GM12878 (cell line): ENCODE data around the gene NOC2L. TPM values are rescaled to one million over a fixed set of nuclear protein-coding genes. Genes with fewer than 3 reads are reported as not detected.
A peak's percentile ranks its signal among the peaks of the same experiment; 100 is the strongest.

ENCODE experiments used
- CREM ChIP-seq: IDR thresholded peaks from 2 replicates; pipeline ENCODE4 v1.6.1; 2014; ENCODE audit warnings: antibody characterized with exemption, low read depth
- E4F1 ChIP-seq: fragments of 450-650 bp; IDR thresholded peaks from 2 replicates; pipeline ENCODE4 v1.6.1; 2018; ENCODE audit warnings: borderline replicate concordance, mild to moderate bottlenecking; ENCODE audit not compliant: partially characterized antibody
- ELK1 ChIP-seq: IDR thresholded peaks from 2 replicates; pipeline ENCODE4 v1.6.1; 2012; ENCODE audit warnings: low read depth, low read length, improper control_type of control experiment
- GATAD2B ChIP-seq: fragments of 450-650 bp; conservative IDR thresholded peaks from 2 replicates; pipeline ENCODE4 v1.6.1; 2017; ENCODE audit warnings: low read depth, mild to moderate bottlenecking, moderate library complexity
- HDAC2 ChIP-seq: fragments of 200-600 bp; sonication (generic); IDR thresholded peaks from 2 replicates; pipeline ENCODE4 v1.6.1; 2017
- HDAC6 ChIP-seq: fragments of 200-600 bp; sonication (generic); IDR thresholded peaks from one replicate; pipeline ENCODE4 v1.8.0; 2017; ENCODE audit warnings: antibody characterized with exemption; ENCODE audit not compliant: unreplicated experiment
- IKZF1 ChIP-seq: fragments of 450-650 bp; conservative IDR thresholded peaks from 2 replicates; pipeline ENCODE4 v1.6.1; 2017; ENCODE audit warnings: antibody characterized with exemption, mild to moderate bottlenecking
- IKZF2 ChIP-seq, 2 experiments: fragments of 450-650 bp; IDR thresholded peaks; 2 replicates each; pipeline ENCODE4 v1.6.1; 2017; ENCODE audit warnings: mild to moderate bottlenecking in 2 of 2, moderate library complexity in 2 of 2
- KAT2A ChIP-seq: conservative IDR thresholded peaks from 2 replicates; pipeline ENCODE4 v1.6.1; 2011; ENCODE audit warnings: low read depth, low read length; ENCODE audit not compliant: control insufficient read depth
- MTA3 ChIP-seq: IDR thresholded peaks from 2 replicates; pipeline ENCODE4 v1.6.1; 2012; ENCODE audit warnings: low read length, inconsistent platforms, borderline replicate concordance
- NR2F1 ChIP-seq: fragments of 450-650 bp; conservative IDR thresholded peaks from 2 replicates; pipeline ENCODE4 v1.6.1; 2017; ENCODE audit warnings: mild to moderate bottlenecking
- POU2F2 ChIP-seq: IDR thresholded peaks from 3 replicates; pipeline ENCODE4 v1.6.1; 2011; ENCODE audit warnings: low read depth, mild to moderate bottlenecking, low read length, borderline replicate concordance
- RAD21 ChIP-seq: IDR thresholded peaks from 2 replicates; pipeline ENCODE4 v1.6.1; 2011; ENCODE audit warnings: mild to moderate bottlenecking, low read depth, low read length, moderate library complexity; ENCODE audit not compliant: insufficient read depth
- SIX5 ChIP-seq: IDR thresholded peaks from 2 replicates; pipeline ENCODE4 v1.6.1; 2011; ENCODE audit warnings: mild to moderate bottlenecking, low read depth, low read length, moderate library complexity; ENCODE audit not compliant: severe bottlenecking
- SMARCA5 ChIP-seq: fragments of 450-650 bp; IDR thresholded peaks from 2 replicates; pipeline ENCODE4 v1.6.1; 2017; ENCODE audit warnings: mild to moderate bottlenecking
- STAT1 ChIP-seq: fragments of 450-650 bp; conservative IDR thresholded peaks from 2 replicates; pipeline ENCODE4 v1.6.1; 2014; ENCODE audit warnings: antibody characterized with exemption, mild to moderate bottlenecking
- STAT3 ChIP-seq: IDR thresholded peaks from 2 replicates; pipeline ENCODE4 v1.6.1; 2011; ENCODE audit warnings: low read depth, low read length, improper control_type of control experiment
- USF1 ChIP-seq: IDR thresholded peaks from 2 replicates; pipeline ENCODE4 v1.6.1; 2011; ENCODE audit warnings: borderline replicate concordance, low read depth, mild to moderate bottlenecking, moderate library complexity, mixed read lengths, low read length; ENCODE audit not compliant: insufficient read depth; ENCODE audit errors: extremely low read length
- WRNIP1 ChIP-seq: IDR thresholded peaks from 2 replicates; pipeline ENCODE4 v1.6.1; 2011; ENCODE audit warnings: low read depth, low read length, improper control_type of control experiment, borderline replicate concordance
- YBX1 ChIP-seq: fragments of 450-650 bp; IDR thresholded peaks from 2 replicates; pipeline ENCODE4 v1.6.1; 2016; ENCODE audit warnings: antibody characterized with exemption
- ZBTB40 ChIP-seq: fragments of 450-650 bp; IDR thresholded peaks from 2 replicates; pipeline ENCODE4 v1.6.1; 2016; ENCODE audit warnings: mild to moderate bottlenecking, moderate library complexity, borderline replicate concordance
- ZNF622 ChIP-seq: fragments of 450-650 bp; IDR thresholded peaks from 2 replicates; pipeline ENCODE4 v1.6.1; 2017; ENCODE audit warnings: mild to moderate bottlenecking, inconsistent platforms
- polyA plus RNA-seq, 11 experiments: library from polyadenylated mRNA; depleted of rRNA in 4 of 11; unstranded in 6 of 11; stranded (reverse) in 5 of 11; fragments of >200 nt; fragmentation: Nextera tagmentation in 4 of 11; fragmentation: Illumina TruSeq in 1 of 11; extraction: Ambion mirVana in 4 of 11; extraction: Trizol in 1 of 11; gene quantifications; 1 replicate in 1 of 11; 2 replicates in 10 of 11; pipeline versions ENCODE4 v1.2.1 to v1.2.3, GENCODE V29; 2011 to 2016; ENCODE audit warnings: inconsistent platforms in 2 of 11, missing spikeins in 2 of 11, low read depth in 1 of 11
- total RNA-seq, 4 experiments: library from RNA; depleted of rRNA in 3 of 4; stranded (reverse); fragments of >200 nt in 3 of 4; fragmentation: Illumina TruSeq in 1 of 4; extraction: Trizol in 1 of 4; gene quantifications; 2 replicates each; pipeline versions ENCODE4 v1.2.1 to v1.2.3, GENCODE V29; 2013 to 2021

The NOC2L gene
- total and polyA plus RNA-seq, 10 of the 15 experiments (the other 5 are each of a cell fraction or from before 2014, with no cell fraction given): 1.3 to 171 (median 64.3) TPM

- TF ChIP-seq ZBTB40: peak; percentile 89
- no peak for TF ChIP-seq HDAC6
- TF ChIP-seq E4F1: peak; percentile 56
- TF ChIP-seq NR2F1: peak; percentile 68
- no peak for TF ChIP-seq ZNF622
- TF ChIP-seq STAT3: no peak
- TF ChIP-seq YBX1: no peak
- no peak for TF ChIP-seq IKZF2 (IDR thresholded peaks at IDR 0.05)
- TF ChIP-seq SIX5: peak; percentile 37
- TF ChIP-seq HDAC2: 0 out of 2 replicates have a peak, but pooled peaks have one; percentile 76
- TF ChIP-seq KAT2A: no peak
- TF ChIP-seq STAT1: no peak
- TF ChIP-seq RAD21: no peak
- TF ChIP-seq SMARCA5: no peak
- 0 out of 2 replicates have a peak, but pooled peaks have one; percentile 19 for TF ChIP-seq GATAD2B
- peak; percentile 68; the same call in 1 of the 2 replicates for TF ChIP-seq ELK1
- TF ChIP-seq IKZF1: peak; percentile 63
- no peak; the same call in 2 of the 3 replicates for TF ChIP-seq POU2F2
- TF ChIP-seq WRNIP1: no peak
- TF ChIP-seq USF1: no peak
- no peak for TF ChIP-seq CREM
- no peak for TF ChIP-seq MTA3
Observed at GRCh38 chr1:958823-959730, at the start of gene NOC2L (continued).
